Measurements from ENCODE around the gene AMOTL1.
A peak's percentile ranks its signal among the peaks of the same experiment; 100 is the strongest.

Gene AMOTL1

GRCh38 chr11:94883878-94884277, 115.7 kb downstream of the AMOTL1 start:
- Histone ChIP-seq H3K27ac (ENCODE audit: low read depth, low read length) (no peak overlapping the region), H2BK120ac (ENCODE audit: low read depth, low read length) (no peak overlapping the region), H3K4me3 (ENCODE audit: low read length) (no peak overlapping the region), H3K79me2 (ENCODE audit: control insufficient read depth, insufficient read depth, low read length) (no peaks in the 10 kb centered on the region), H3K36me3 (ENCODE audit: control insufficient read depth, insufficient read depth, low read length) (peaks cover 23% of the 10 kb centered on the region), H3K4me1 (ENCODE audit: control insufficient read depth, low read depth, low read length) (no peaks in the 10 kb centered on the region), H2BK5ac (ENCODE audit: low read length) (no peak overlapping the region), H3K4ac (ENCODE audit: low read depth, low read length) (no peak overlapping the region), H3K4me2 (ENCODE audit: low read length) (no peak overlapping the region), H2BK15ac (replicated peaks; ENCODE audit: low read depth) (no peak overlapping the region), H4K5ac (ENCODE audit: low read length) (no peak overlapping the region), H4K8ac (ENCODE audit: low read depth, low read length) (no peak overlapping the region), H2AK5ac (ENCODE audit: low read length) (no peak overlapping the region), H3K23ac (ENCODE audit: low read length) (no peak overlapping the region), H3K27me3 (ENCODE audit: insufficient read depth, low read length, poor library complexity) (no peaks in the 10 kb centered on the region), H3K56ac (ENCODE audit: low read length) (no peak overlapping the region), H3K18ac (ENCODE audit: low read length) (no peak overlapping the region), H3K79me1 (ENCODE audit: low read length) (peaks cover 6% of the 10 kb centered on the region), H3K9ac (ENCODE audit: low read length) (no peak overlapping the region)
- DNase-seq = no peak

- H4K5ac ChIP-seq (ENCODE audit: low read length) = no peak overlapping the region
- H2AK5ac ChIP-seq (ENCODE audit: low read length) = no peak overlapping the region
- no peak overlapping the region for H2BK120ac ChIP-seq (ENCODE audit: low read depth, low read length)
- H3K79me2 ChIP-seq (ENCODE audit: control insufficient read depth, insufficient read depth, low read length) = no peaks in the 10 kb centered on the region
- H3K4me2 ChIP-seq (ENCODE audit: low read length) = no peak overlapping the region
- H3K36me3 ChIP-seq (ENCODE audit: control insufficient read depth, insufficient read depth, low read length) = peaks cover 20% of the 10 kb centered on the region
- no peak overlapping the region for H3K56ac ChIP-seq (ENCODE audit: low read length)
- H4K8ac ChIP-seq (ENCODE audit: low read depth, low read length) = no peak overlapping the region
- WGBS (ENCODE audit: extremely low coverage, insufficient coverage, low lambda C conversion rate) = no CpG with 5 or more reads among the region's 6 CpGs
- H2BK5ac ChIP-seq (ENCODE audit: low read length) = no peak overlapping the region
- peaks cover 4% of the 10 kb centered on the region for H3K79me1 ChIP-seq (ENCODE audit: low read length)
- no peak overlapping the region for H2BK15ac ChIP-seq (replicated peaks; ENCODE audit: low read depth)
- H3K4me3 ChIP-seq (ENCODE audit: low read length) = no peak overlapping the region
- H3K4me1 ChIP-seq (ENCODE audit: control insufficient read depth, low read depth, low read length) = no peaks in the 10 kb centered on the region
- DNase-seq = no peak
- H3K9ac ChIP-seq (ENCODE audit: low read length) = no peak overlapping the region
- no peak overlapping the region for H3K18ac ChIP-seq (ENCODE audit: low read length)
- H3K4ac ChIP-seq (ENCODE audit: low read depth, low read length) = no peak overlapping the region
- no peak overlapping the region for H3K27ac ChIP-seq (ENCODE audit: low read depth, low read length)
- H3K23ac ChIP-seq (ENCODE audit: low read length) = no peak overlapping the region
- no peaks in the 10 kb centered on the region for H3K27me3 ChIP-seq (ENCODE audit: insufficient read depth, low read length, poor library complexity)
Observed at GRCh38 chr11:94884376-94884775, 116.2 kb downstream of the AMOTL1 start.

- Histone ChIP-seq H4K5ac (ENCODE audit: low read length) (no peak overlapping the region), H3K79me2 (ENCODE audit: control insufficient read depth, insufficient read depth, low read length) (no peaks in the 10 kb centered on the region), H3K27ac (ENCODE audit: low read depth, low read length) (no peak overlapping the region), H3K4me2 (ENCODE audit: low read length) (no peak overlapping the region), H4K8ac (ENCODE audit: low read depth, low read length) (no peak overlapping the region), H3K27me3 (ENCODE audit: insufficient read depth, low read length, poor library complexity) (no peaks in the 10 kb centered on the region), H3K4ac (ENCODE audit: low read depth, low read length) (no peak overlapping the region), H3K18ac (ENCODE audit: low read length) (no peak overlapping the region), H3K4me1 (ENCODE audit: control insufficient read depth, low read depth, low read length) (no peaks in the 10 kb centered on the region), H3K36me3 (ENCODE audit: control insufficient read depth, insufficient read depth, low read length) (peaks cover 13% of the 10 kb centered on the region), H3K23ac (ENCODE audit: low read length) (no peak overlapping the region), H2BK120ac (ENCODE audit: low read depth, low read length) (no peak overlapping the region), H2BK5ac (ENCODE audit: low read length) (no peak overlapping the region), H3K4me3 (ENCODE audit: low read length) (no peak overlapping the region), H2AK5ac (ENCODE audit: low read length) (no peak overlapping the region), H2BK15ac (replicated peaks; ENCODE audit: low read depth) (no peak overlapping the region), H3K9ac (ENCODE audit: low read length) (no peak overlapping the region), H3K79me1 (ENCODE audit: low read length) (no peaks in the 10 kb centered on the region), H3K56ac (ENCODE audit: low read length) (no peak overlapping the region)
- WGBS (ENCODE audit: extremely low coverage, insufficient coverage, low lambda C conversion rate) = no CpG with 5 or more reads among the region's 5 CpGs
- DNase-seq = no peak
Observed at GRCh38 chr11:94885133-94885532, 117.0 kb downstream of the AMOTL1 start.

- H3K23ac ChIP-seq (ENCODE audit: low read length) = no peak overlapping the region
- H3K56ac ChIP-seq (ENCODE audit: low read length) = no peak overlapping the region
- no peak overlapping the region for H2BK15ac ChIP-seq (replicated peaks; ENCODE audit: low read depth)
- H3K36me3 ChIP-seq (ENCODE audit: control insufficient read depth, insufficient read depth, low read length) = peaks cover 12% of the 10 kb centered on the region
- H2BK5ac ChIP-seq (ENCODE audit: low read length) = no peak overlapping the region
- DNase-seq = no peak
- H3K79me2 ChIP-seq (ENCODE audit: control insufficient read depth, insufficient read depth, low read length) = no peaks in the 10 kb centered on the region
- H4K8ac ChIP-seq (ENCODE audit: low read depth, low read length) = no peak overlapping the region
- H2BK120ac ChIP-seq (ENCODE audit: low read depth, low read length) = no peak overlapping the region
- no peaks in the 10 kb centered on the region for H3K27me3 ChIP-seq (ENCODE audit: insufficient read depth, low read length, poor library complexity)
- H3K4me1 ChIP-seq (ENCODE audit: control insufficient read depth, low read depth, low read length) = no peaks in the 10 kb centered on the region
- no peak overlapping the region for H4K5ac ChIP-seq (ENCODE audit: low read length)
- no peak overlapping the region for H3K27ac ChIP-seq (ENCODE audit: low read depth, low read length)
- no peaks in the 10 kb centered on the region for H3K79me1 ChIP-seq (ENCODE audit: low read length)
- H2AK5ac ChIP-seq (ENCODE audit: low read length) = no peak overlapping the region
- H3K4me3 ChIP-seq (ENCODE audit: low read length) = no peak overlapping the region
- H3K18ac ChIP-seq (ENCODE audit: low read length) = no peak overlapping the region
- H3K4ac ChIP-seq (ENCODE audit: low read depth, low read length) = no peak overlapping the region
- no peak overlapping the region for H3K4me2 ChIP-seq (ENCODE audit: low read length)
- no peak overlapping the region for H3K9ac ChIP-seq (ENCODE audit: low read length)
Observed at GRCh38 chr11:94885581-94885980, 117.4 kb downstream of the AMOTL1 start.

GRCh38 chr11:94888204-94888603, 120.0 kb downstream of the AMOTL1 start:
- Histone ChIP-seq H2BK5ac (ENCODE audit: low read length) (no peak overlapping the region), H2BK120ac (ENCODE audit: low read depth, low read length) (no peak overlapping the region), H2BK15ac (replicated peaks; ENCODE audit: low read depth) (no peak overlapping the region), H3K27ac (ENCODE audit: low read depth, low read length) (no peak overlapping the region), H3K56ac (ENCODE audit: low read length) (no peak overlapping the region), H3K4me2 (ENCODE audit: low read length) (no peak overlapping the region), H4K5ac (ENCODE audit: low read length) (no peak overlapping the region), H3K27me3 (ENCODE audit: insufficient read depth, low read length, poor library complexity) (no peaks in the 10 kb centered on the region), H3K4ac (ENCODE audit: low read depth, low read length) (no peak overlapping the region), H3K36me3 (ENCODE audit: control insufficient read depth, insufficient read depth, low read length) (peaks cover 11% of the 10 kb centered on the region), H3K4me1 (ENCODE audit: control insufficient read depth, low read depth, low read length) (no peaks in the 10 kb centered on the region), H3K4me3 (ENCODE audit: low read length) (no peak overlapping the region), H3K23ac (ENCODE audit: low read length) (no peak overlapping the region), H3K79me2 (ENCODE audit: control insufficient read depth, insufficient read depth, low read length) (no peaks in the 10 kb centered on the region), H2AK5ac (ENCODE audit: low read length) (no peak overlapping the region), H3K18ac (ENCODE audit: low read length) (no peak overlapping the region), H3K79me1 (ENCODE audit: low read length) (no peaks in the 10 kb centered on the region), H3K9ac (ENCODE audit: low read length) (no peak overlapping the region), H4K8ac (ENCODE audit: low read depth, low read length) (no peak overlapping the region)
- no peak for DNase-seq
- WGBS (ENCODE audit: extremely low coverage, insufficient coverage, low lambda C conversion rate) = no CpG with 5 or more reads among the region's 1 CpG

GRCh38 chr11:94895451-94895850, 127.3 kb downstream of the AMOTL1 start:
- Histone ChIP-seq H2BK120ac (ENCODE audit: low read depth, low read length) (no peak overlapping the region), H3K4me3 (ENCODE audit: low read length) (no peak overlapping the region)
- WGBS (ENCODE audit: extremely low coverage, insufficient coverage, low lambda C conversion rate) = no CpG with 5 or more reads among the region's 2 CpGs

More at GRCh38 chr11:94895451-94895850, 127.3 kb downstream of the AMOTL1 start:
- no peak overlapping the region for H3K4me2 ChIP-seq (ENCODE audit: low read length)
- no peak overlapping the region for H2BK5ac ChIP-seq (ENCODE audit: low read length)
- no peaks in the 10 kb centered on the region for H3K4me1 ChIP-seq (ENCODE audit: control insufficient read depth, low read depth, low read length)
- no peak overlapping the region for H3K4ac ChIP-seq (ENCODE audit: low read depth, low read length)
- peaks cover 1% of the 10 kb centered on the region for H3K36me3 ChIP-seq (ENCODE audit: control insufficient read depth, insufficient read depth, low read length)
- no peak overlapping the region for H3K56ac ChIP-seq (ENCODE audit: low read length)
- no peak overlapping the region for H4K5ac ChIP-seq (ENCODE audit: low read length)
- H3K27ac ChIP-seq (ENCODE audit: low read depth, low read length) = no peak overlapping the region
- no peak overlapping the region for H2BK15ac ChIP-seq (replicated peaks; ENCODE audit: low read depth)
- no peak overlapping the region for H3K18ac ChIP-seq (ENCODE audit: low read length)
- peaks cover 2% of the 10 kb centered on the region for H3K27me3 ChIP-seq (ENCODE audit: insufficient read depth, low read length, poor library complexity)
- no peak overlapping the region for H3K23ac ChIP-seq (ENCODE audit: low read length)
- H4K8ac ChIP-seq (ENCODE audit: low read depth, low read length) = no peak overlapping the region
- DNase-seq = peak; percentile 80
- no peak overlapping the region for H3K9ac ChIP-seq (ENCODE audit: low read length)
- H2AK5ac ChIP-seq (ENCODE audit: low read length) = no peak overlapping the region
- H3K79me1 ChIP-seq (ENCODE audit: low read length) = peaks cover 1% of the 10 kb centered on the region
- H3K79me2 ChIP-seq (ENCODE audit: control insufficient read depth, insufficient read depth, low read length) = no peaks in the 10 kb centered on the region

Measured in mesendoderm (in vitro differentiated cells).